Endothelial cell of umbilical vein (primary cell): ENCODE data around the gene ST6GALNAC3. TPM values are rescaled to one million over a fixed set of nuclear protein-coding genes. Genes with fewer than 3 reads are reported as not detected.

Experiments
- BruUV-seq: library from RNA; stranded (reverse); fragments of 400-500 nt; replicated peaks from 2 replicates; lab custom pipeline; 2021; lab: Mats Ljungman, UMichigan
- CTCF ChIA-PET: fragments of 300-600, 350-600 bp; sonication (Branson Sonifier 250); formaldehyde crosslinking; loops from one replicate; lab custom pipeline; 2021; ENCODE audit warnings: antibody characterized with exemption, inconsistent platforms; lab: Charles Lee
- POLR2A ChIA-PET: fragments of 300-600, 350-600 bp; sonication (Branson Sonifier 250); formaldehyde crosslinking; loops from one replicate; lab custom pipeline; 2021; ENCODE audit warnings: antibody characterized with exemption, inconsistent platforms; lab: Charles Lee
- DNase-seq: peaks from one replicate; pipeline ENCODE4 v3.0.0-alpha.2; 2011; ENCODE audit warnings: low read depth, low spot score
- FAIRE-seq: peaks from 2 replicates; lab custom pipeline; 2011; peaks lifted over from hg19 to GRCh38; lab: Jason Lieb, UNC
- H2AFZ ChIP-seq: 2 replicates; pipeline ENCODE4 v1.6.0; 2012; ENCODE audit warnings: low read depth, low read length, control low read depth, inconsistent platforms
- H3K27ac ChIP-seq: 2 replicates; pipeline ENCODE4 v1.5.1; 2011; ENCODE audit warnings: low read depth, mild to moderate bottlenecking, control low read depth, low read length, moderate library complexity; ENCODE audit not compliant: insufficient read depth
- H3K27me3 ChIP-seq, 2 experiments: 2 replicates each; pipeline versions ENCODE4 v1.6.0 to v1.6.1; 2011; ENCODE audit warnings: low read length in 2 of 2, mixed read lengths in 1 of 2; ENCODE audit not compliant: control insufficient read depth in 2 of 2, insufficient read depth in 2 of 2
- H3K36me3 ChIP-seq, 2 experiments: 2 replicates in 1 of 2; 3 replicates in 1 of 2; pipeline ENCODE4 v1.5.1; 2011; ENCODE audit warnings: low read length in 2 of 2, mild to moderate bottlenecking in 1 of 2, moderate library complexity in 1 of 2; ENCODE audit not compliant: control insufficient read depth in 2 of 2, insufficient read depth in 2 of 2; ENCODE audit errors: extremely low read depth in 1 of 2
- H3K4me1 ChIP-seq: 3 replicates; pipeline ENCODE4 v1.5.1; 2011; ENCODE audit warnings: mild to moderate bottlenecking, low read length; ENCODE audit not compliant: control insufficient read depth, insufficient read depth; ENCODE audit errors: extremely low read depth
- H3K4me2 ChIP-seq: 2 replicates; pipeline ENCODE4 v1.6.1; 2011; ENCODE audit warnings: low read length, control low read depth, mixed read lengths; ENCODE audit not compliant: insufficient read depth
- H3K4me3 ChIP-seq, 3 experiments: fragments of 200-600 bp in 1 of 3; sonication (generic), shearing (Covaris generic) in 1 of 3; replicated peaks in 1 of 3; 2 replicates each; pipeline ENCODE4 v1.5.1; 2011 to 2016; ENCODE audit warnings: control low read depth in 3 of 3, low read length in 3 of 3, mild to moderate bottlenecking in 2 of 3, inconsistent platforms in 1 of 3, low read depth in 1 of 3, moderate library complexity in 1 of 3; ENCODE audit not compliant: insufficient read depth in 1 of 3
- H3K79me2 ChIP-seq: 2 replicates; pipeline ENCODE4 v1.6.0; 2012; ENCODE audit warnings: low read length, inconsistent platforms; ENCODE audit not compliant: control insufficient read depth, insufficient read depth
- H3K9ac ChIP-seq: replicated peaks from 2 replicates; pipeline ENCODE3; 2011; ENCODE audit warnings: low read length, control low read depth; ENCODE audit not compliant: insufficient read depth; ENCODE audit errors: extremely low read depth
- H3K9me1 ChIP-seq: replicated peaks from 3 replicates; pipeline ENCODE4 v1.6.0; 2011; ENCODE audit warnings: mild to moderate bottlenecking, low read length; ENCODE audit not compliant: control insufficient read depth, insufficient read depth; ENCODE audit errors: extremely low read depth
- H3K9me3 ChIP-seq: replicated peaks from 2 replicates; pipeline ENCODE4 v1.5.1; 2012; ENCODE audit warnings: low read length, inconsistent platforms; ENCODE audit not compliant: control insufficient read depth, insufficient read depth
- H4K20me1 ChIP-seq: replicated peaks from 2 replicates; pipeline ENCODE3; 2011; ENCODE audit warnings: mild to moderate bottlenecking, low read length; ENCODE audit not compliant: control insufficient read depth, insufficient read depth; ENCODE audit errors: extremely low read depth
- CTCF ChIP-seq, 2 donors: IDR thresholded peaks; 1 replicate in 1 of 2; 2 replicates in 1 of 2; pipeline ENCODE4 v1.5.1; 2011; ENCODE audit warnings: low read length in 2 of 2, mild to moderate bottlenecking in 2 of 2, moderate library complexity in 2 of 2, control low read depth in 1 of 2, inconsistent platforms in 1 of 2, low read depth in 1 of 2; ENCODE audit not compliant: insufficient read depth in 1 of 2; ENCODE audit errors: extremely low read depth in 1 of 2
- EZH2 ChIP-seq: IDR thresholded peaks from 2 replicates; pipeline ENCODE4 v1.6.1; 2012; ENCODE audit warnings: borderline replicate concordance, low read depth, mild to moderate bottlenecking, moderate library complexity, low read length, inconsistent platforms; ENCODE audit not compliant: severe bottlenecking
- FOS ChIP-seq: IDR thresholded peaks from 2 replicates; pipeline ENCODE4 v1.6.1; 2011; ENCODE audit warnings: mild to moderate bottlenecking, low read length, moderate library complexity, borderline replicate concordance; ENCODE audit not compliant: insufficient read depth
- GATA2 ChIP-seq: IDR thresholded peaks from 2 replicates; pipeline ENCODE4 v1.7.0; 2011; ENCODE audit warnings: low read depth, mild to moderate bottlenecking, moderate library complexity, mixed read lengths, low read length; ENCODE audit not compliant: insufficient read length, insufficient read depth
- JUN ChIP-seq: IDR thresholded peaks from 2 replicates; pipeline ENCODE4 v1.6.1; 2011; ENCODE audit warnings: borderline replicate concordance, low read depth; ENCODE audit not compliant: insufficient read length, insufficient read depth
- MYC ChIP-seq: IDR thresholded peaks from one replicate; pipeline ENCODE4 v1.6.1; 2011; ENCODE audit warnings: mild to moderate bottlenecking, low read depth, low read length
- POLR2A ChIP-seq: IDR thresholded peaks from 2 replicates; pipeline ENCODE4 v1.6.1; 2012; ENCODE audit warnings: low read depth, mild to moderate bottlenecking, control low read depth, low read length
- POLR2AphosphoS5 ChIP-seq: IDR thresholded peaks from 2 replicates; pipeline ENCODE4 v1.6.1; 2012; ENCODE audit warnings: low read depth, mild to moderate bottlenecking, control low read depth, low read length, moderate library complexity; ENCODE audit not compliant: insufficient read depth
- dilution Hi-C: fragments of 300-500 bp; cut with MboI; formaldehyde crosslinking; loops from one replicate; pipeline ENCODE4 v1.15.0; 2019; ENCODE audit warnings: low sequenced_read_pairs; ENCODE audit not compliant: extremely low pct_ligation_motif_present
- intact Hi-C: fragments of 100-400 bp; cut with micrococcal nuclease; formaldehyde crosslinking; loops from one replicate; pipeline ENCODE4 v1.10.0; 2022
- polyA plus RNA-seq, 4 experiments: library from polyadenylated mRNA; depleted of rRNA in 3 of 4; stranded (reverse) in 3 of 4; unstranded in 1 of 4; fragments of >200 nt; gene quantifications; 2 replicates each; pipeline versions ENCODE4 v1.2.1 to v1.2.3, GENCODE V29; 2011 to 2012; ENCODE audit warnings: missing spikeins in 1 of 4
- total RNA-seq: library from RNA; stranded (reverse); gene quantifications from 2 replicates; pipeline ENCODE4 v1.2.3, GENCODE V29; 2021
- TF ChIP-seq, protein P1 (sequence below): IDR thresholded peaks from 2 replicates; pipeline ENCODE4 v1.6.1; 2011; ENCODE audit not compliant: insufficient read depth, insufficient read length

ST6GALNAC3 gene
- total and polyA plus RNA-seq, 2 donors (not counting 3 experiments of a cell fraction or from before 2014, with no cell fraction given), result 7.6 to 48.3 TPM

DNA sequence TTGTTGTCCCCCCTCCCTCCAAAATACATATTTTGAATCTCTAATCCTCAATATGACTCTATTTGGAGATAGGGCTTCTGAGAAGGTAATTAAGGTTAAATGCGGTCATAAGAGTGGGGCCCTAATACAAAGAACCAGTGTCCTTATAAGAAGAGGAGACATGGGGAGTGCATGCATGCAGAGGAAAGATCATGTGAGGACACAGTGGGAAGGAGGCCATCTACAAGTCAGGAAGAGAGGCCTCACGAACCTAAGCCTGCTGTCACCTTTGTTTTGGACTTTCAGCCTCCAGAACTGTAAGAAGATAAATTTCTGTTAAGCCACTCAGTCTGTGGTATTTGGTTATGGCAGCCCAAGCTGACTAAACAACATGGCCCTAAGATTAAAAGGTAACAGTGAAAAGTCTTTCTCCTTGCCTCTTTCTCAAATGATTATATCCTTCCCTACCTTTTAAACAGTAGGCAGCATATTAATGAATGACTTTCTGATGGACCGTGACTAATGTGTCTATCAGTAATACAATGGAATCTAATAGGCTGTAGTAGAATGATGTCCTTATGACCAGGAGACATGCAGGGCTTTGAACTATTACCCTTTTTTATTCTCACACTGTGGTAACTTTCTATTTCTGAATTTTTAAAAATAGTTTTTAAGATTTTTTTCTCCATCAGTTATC lies 40.6 kb upstream of the ST6GALNAC3 start:
- Histone ChIP-seq H3K9me3 (no peaks in the 10 kb centered on the region), H3K9ac (no peak overlapping the region), H3K9me1 (no peaks in the 10 kb centered on the region), H4K20me1 (no peaks in the 10 kb centered on the region), H3K27ac (no peak overlapping the region), H3K4me1 (no peaks in the 10 kb centered on the region), H3K4me3 (no peak overlapping the region), H3K79me2 (no peaks in the 10 kb centered on the region), H3K36me3 (no peaks in the 10 kb centered on the region), H2AFZ (no peak overlapping the region), H3K4me2 (no peak overlapping the region), H3K27me3 (peaks cover 0 to 4% of the 10 kb centered on the region in 2 experiments)
- dilution Hi-C loops, result no loop called here
- no TSS peak for BruUV-seq
- FAIRE-seq (no peak), DNase-seq (no peak)
- POLR2A ChIA-PET, result no interaction called here
- TF ChIP-seq CTCF (IDR thresholded peaks at IDR 0.05; ENCODE audit: extremely low read depth in 1 of 2, insufficient read depth in 1 of 2, low read depth in 1 of 2, low read length in 2 of 2) (no peak), EZH2 (no peak), JUN (no peak), POLR2A (no peak), POLR2AphosphoS5 (no peak), GATA2 (no peak), MYC (no peak), FOS (no peak)
- TF ChIP-seq, protein P1, sequence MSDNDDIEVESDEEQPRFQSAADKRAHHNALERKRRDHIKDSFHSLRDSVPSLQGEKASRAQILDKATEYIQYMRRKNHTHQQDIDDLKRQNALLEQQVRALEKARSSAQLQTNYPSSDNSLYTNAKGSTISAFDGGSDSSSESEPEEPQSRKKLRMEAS, result no peak
- intact Hi-C loops, result no loop called here
- CTCF ChIA-PET, result interaction anchor here (0.8 to 2.5 kb wide), 11 partner anchors 41 to 1110 kb away, joined by 3 to 35 read pairs (median 5); partner anchors contain the start of gene ST6GALNAC3
